HCT116 (cell line): ENCODE results near the gene EML4. TPM values are rescaled to one million over a fixed set of nuclear protein-coding genes. Genes with fewer than 3 reads are reported as not detected.

Experiments
- ATAC-seq: fragments of 200-7000 bp; cut with Tn5 transposase; 2 replicates; pipeline ENCODE4 v1.9.1; 2020; ENCODE audit warnings: mild to moderate bottlenecking, moderate library complexity
- BruUV-seq: library from RNA; stranded (reverse); fragments of 400-500 nt; replicated peaks from 2 replicates; lab custom pipeline; 2021; lab: Mats Ljungman, UMichigan
- CTCF ChIA-PET: fragments of 300-600 bp; sonication (Branson Sonifier 250); formaldehyde crosslinking; loops from one replicate; lab custom pipeline; 2021; ENCODE audit warnings: antibody characterized with exemption; lab: Charles Lee
- POLR2A ChIA-PET: fragments of 300-600, 350-600 bp; sonication (Branson Sonifier 250); formaldehyde crosslinking; loops from one replicate; lab custom pipeline; 2021; ENCODE audit warnings: antibody characterized with exemption; lab: Charles Lee
- RAD21 ChIA-PET, 2 experiments: fragments of 300-600 bp; sonication (Branson Sonifier 250); formaldehyde crosslinking; loops; one replicate each; lab custom pipeline; 2023; ENCODE audit warnings: low total read pairs in 2 of 2; ENCODE audit not compliant: uncharacterized antibody in 2 of 2, unreplicated experiment in 2 of 2, low non-redundant PET in 1 of 2; lab: Charles Lee
- DNase-seq: peaks from one replicate; pipeline ENCODE4 v3.0.0-alpha.2; 2010; ENCODE audit warnings: low read depth, low spot score
- H2AFZ ChIP-seq: fragments of 200-600 bp; shearing (Covaris generic), sonication (generic); 2 replicates; pipeline ENCODE4 v1.6.1; 2017; ENCODE audit warnings: low read depth, mixed run types, mixed read lengths, antibody characterized with exemption, low read length; ENCODE audit not compliant: poor library complexity, severe bottlenecking
- H3K27ac ChIP-seq: 2 replicates; pipeline ENCODE4 v1.5.1; 2012; ENCODE audit warnings: low read depth, low read length
- H3K27me3 ChIP-seq: fragments of 200-600 bp; sonication (generic); 2 replicates; pipeline ENCODE4 v1.6.1; 2016; ENCODE audit warnings: mixed run types, low read length, mixed read lengths; ENCODE audit not compliant: insufficient read depth
- H3K36me3 ChIP-seq, 2 experiments: fragments of 200-500 bp in 1 of 2; fragments of 200-600 bp in 1 of 2; sonication (Bioruptor generic) in 1 of 2; sonication (generic) in 1 of 2; 2 replicates each; pipeline versions ENCODE4 v1.5.1 to v1.6.1; 2014 to 2016; ENCODE audit warnings: low read length in 2 of 2, inconsistent platforms in 1 of 2, mixed read lengths in 1 of 2, mixed run types in 1 of 2; ENCODE audit not compliant: insufficient read depth in 2 of 2, control insufficient read depth in 1 of 2
- H3K4me1 ChIP-seq, 2 experiments: fragments of 200-600 bp in 1 of 2; sonication (generic) in 1 of 2; 2 replicates each; pipeline versions ENCODE4 v1.5.1 to v1.6.1; 2012 to 2017; ENCODE audit warnings: low read length in 2 of 2, inconsistent platforms in 1 of 2, mild to moderate bottlenecking in 1 of 2, mixed read lengths in 1 of 2, mixed run types in 1 of 2, moderate library complexity in 1 of 2; ENCODE audit not compliant: insufficient read depth in 2 of 2, control insufficient read depth in 1 of 2
- H3K4me2 ChIP-seq: fragments of 200-600 bp; sonication (generic); 2 replicates; pipeline ENCODE4 v1.6.1; 2017; ENCODE audit warnings: mixed run types, low read length, mixed read lengths
- H3K4me3 ChIP-seq, 2 experiments: fragments of 200-600 bp in 1 of 2; sonication (generic) in 1 of 2; replicated peaks in 1 of 2; 2 replicates each; pipeline ENCODE4 v1.5.1; 2011 to 2016; ENCODE audit warnings: low read length in 2 of 2, control low read depth in 1 of 2, low read depth in 1 of 2, mild to moderate bottlenecking in 1 of 2, mixed read lengths in 1 of 2, mixed run types in 1 of 2
- H3K79me2 ChIP-seq: fragments of 200-600 bp; sonication (generic); 2 replicates; pipeline ENCODE4 v1.6.1; 2017; ENCODE audit warnings: mild to moderate bottlenecking, mixed run types, low read length, moderate library complexity, mixed read lengths; ENCODE audit not compliant: insufficient read depth
- H3K9ac ChIP-seq: fragments of 200-600 bp; sonication (generic); 2 replicates; pipeline ENCODE4 v1.6.1; 2016; ENCODE audit warnings: low read length, mixed read lengths
- H3K9me2 ChIP-seq: fragments of 200-600 bp; sonication (generic), shearing (Covaris generic); 2 replicates; pipeline ENCODE4 v1.6.1; 2017; ENCODE audit warnings: mixed run types, mild to moderate bottlenecking, moderate library complexity; ENCODE audit not compliant: insufficient read depth
- H3K9me3 ChIP-seq, 2 experiments: fragments of 200-500 bp in 1 of 2; fragments of 200-600 bp in 1 of 2; sonication (Bioruptor generic) in 1 of 2; sonication (generic) in 1 of 2; 2 replicates each; pipeline ENCODE4 v1.6.1; 2014 to 2017; ENCODE audit warnings: low read length in 2 of 2, mixed read lengths in 2 of 2, inconsistent platforms in 1 of 2, low read depth in 1 of 2, mild to moderate bottlenecking in 1 of 2, mixed run types in 1 of 2, moderate library complexity in 1 of 2; ENCODE audit not compliant: control insufficient read depth in 1 of 2, insufficient read depth in 1 of 2
- H4K20me1 ChIP-seq: fragments of 200-600 bp; sonication (generic), shearing (Covaris generic); 2 replicates; pipeline ENCODE4 v1.6.1; 2017; ENCODE audit warnings: mixed run types, mild to moderate bottlenecking, moderate library complexity; ENCODE audit not compliant: insufficient read depth
- CBX3 ChIP-seq: IDR thresholded peaks from 2 replicates; pipeline ENCODE4 v1.6.1; 2012; ENCODE audit warnings: low read depth
- CEBPB ChIP-seq: IDR thresholded peaks from 2 replicates; pipeline ENCODE4 v1.6.1; 2012; ENCODE audit warnings: low read depth
- CTCF ChIP-seq, 3 experiments: fragments of 200-600 bp in 1 of 3; sonication (generic) in 1 of 3; IDR thresholded peaks in 2 of 3; conservative IDR thresholded peaks in 1 of 3; 2 replicates each; pipeline ENCODE4 v1.5.1; 2012 to 2017; ENCODE audit warnings: low read depth in 2 of 3, low read length in 2 of 3, antibody characterized with exemption in 1 of 3, borderline replicate concordance in 1 of 3, control low read depth in 1 of 3, mild to moderate bottlenecking in 1 of 3, mixed read lengths in 1 of 3, mixed run types in 1 of 3, moderate library complexity in 1 of 3; ENCODE audit not compliant: insufficient read depth in 1 of 3
- EGR1 ChIP-seq: IDR thresholded peaks from 2 replicates; pipeline ENCODE4 v1.6.1; 2012; ENCODE audit warnings: low read depth
- FOSL1 ChIP-seq: IDR thresholded peaks from 2 replicates; pipeline ENCODE4 v1.6.1; 2012; ENCODE audit warnings: low read depth
- JUND ChIP-seq: IDR thresholded peaks from 2 replicates; pipeline ENCODE4 v1.6.1; 2012
- POLR2A ChIP-seq: IDR thresholded peaks from 2 replicates; pipeline ENCODE4 v1.7.0; 2011; ENCODE audit warnings: borderline replicate concordance; ENCODE audit not compliant: insufficient read depth, insufficient read length; ENCODE audit errors: extremely low read depth
- POLR2AphosphoS5 ChIP-seq: IDR thresholded peaks from 2 replicates; pipeline ENCODE4 v1.6.1; 2011; ENCODE audit warnings: mild to moderate bottlenecking, low read depth, low read length, moderate library complexity
- RAD21 ChIP-seq: IDR thresholded peaks from 2 replicates; pipeline ENCODE4 v1.6.1; 2012; ENCODE audit warnings: low read depth, mild to moderate bottlenecking
- REST ChIP-seq: IDR thresholded peaks from 2 replicates; pipeline ENCODE4 v1.6.1; 2012; ENCODE audit warnings: low read depth
- SRF ChIP-seq: IDR thresholded peaks from 2 replicates; pipeline ENCODE4 v1.6.1; 2012; ENCODE audit warnings: low read depth
- YY1 ChIP-seq: IDR thresholded peaks from 2 replicates; pipeline ENCODE4 v1.6.1; 2011; ENCODE audit warnings: low read length, low read depth, moderate library complexity, mild to moderate bottlenecking; ENCODE audit not compliant: insufficient replicate concordance; ENCODE audit errors: extremely low read depth
- ZFX ChIP-seq: fragments of 450-650 bp; IDR thresholded peaks from 2 replicates; pipeline ENCODE4 v1.6.1; 2017
- ZNF274 ChIP-seq: fragments of 200-500 bp; sonication (Bioruptor generic); IDR thresholded peaks from 2 replicates; pipeline ENCODE4 v1.6.1; 2014; ENCODE audit warnings: mild to moderate bottlenecking, low read depth, low read length, inconsistent platforms
- intact Hi-C: fragments of 100-400 bp; cut with micrococcal nuclease; formaldehyde crosslinking; loops from 2 replicates; pipeline ENCODE4 v1.10.0; 2022
- total RNA-seq: library from RNA; stranded (reverse); gene quantifications from one replicate; pipeline ENCODE4 v1.2.1, GENCODE V29; 2021; ENCODE audit not compliant: unreplicated experiment
- TF ChIP-seq, protein P1 (sequence below): IDR thresholded peaks from 2 replicates; pipeline ENCODE4 v1.6.1; 2012
- TF ChIP-seq, protein P2 (sequence below): IDR thresholded peaks from 2 replicates; pipeline ENCODE4 v1.6.1; 2011; ENCODE audit warnings: mild to moderate bottlenecking, low read length, moderate library complexity; ENCODE audit not compliant: insufficient replicate concordance; ENCODE audit errors: extremely low read depth

Gene EML4
- total RNA-seq, 1 experiment from 2014 or later, result 53.5 TPM

- no peak overlapping the region for H3K27ac ChIP-seq
- RAD21 ChIA-PET, result no interaction called here
Observed at GRCh38 chr2:42372474-42373200, 203.5 kb downstream of the EML4 start.

More at GRCh38 chr2:42372474-42373200, 203.5 kb downstream of the EML4 start:
- no peaks in the 10 kb centered on the region for H3K9me3 ChIP-seq
- ChIA-PET POLR2A (no interaction called here), CTCF (no interaction called here)
- ATAC-seq (no peak), DNase-seq (no peak)
- no peak overlapping the region for H3K4me2 ChIP-seq
- no peaks in the 10 kb centered on the region for H3K27me3 ChIP-seq
- H3K79me2 ChIP-seq, result no peaks in the 10 kb centered on the region
- intact Hi-C loops, result no loop called here
- no peaks in the 10 kb centered on the region for H3K36me3 ChIP-seq
- BruUV-seq, result no TSS peak
- no peak overlapping the region for H3K4me3 ChIP-seq
- TF ChIP-seq CTCF (IDR thresholded peaks at IDR 0.05 in 2 of 3, conservative IDR thresholded peaks at IDR 0.05 in 1 of 3; ENCODE audit: borderline replicate concordance in 1 of 3, insufficient read depth in 1 of 3, low read depth in 2 of 3, low read length in 2 of 3) (no peak), ZFX (no peak), YY1 (no peak), SRF (no peak), EGR1 (no peak), POLR2A (no peak), CEBPB (no peak), ZNF274 (no peak), RAD21 (no peak), POLR2AphosphoS5 (no peak), FOSL1 (no peak), REST (no peak), CBX3 (no peak), JUND (no peak)
- TF ChIP-seq, protein P1, sequence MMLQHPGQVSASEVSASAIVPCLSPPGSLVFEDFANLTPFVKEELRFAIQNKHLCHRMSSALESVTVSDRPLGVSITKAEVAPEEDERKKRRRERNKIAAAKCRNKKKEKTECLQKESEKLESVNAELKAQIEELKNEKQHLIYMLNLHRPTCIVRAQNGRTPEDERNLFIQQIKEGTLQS, result no peak
- TF ChIP-seq, protein P2, sequence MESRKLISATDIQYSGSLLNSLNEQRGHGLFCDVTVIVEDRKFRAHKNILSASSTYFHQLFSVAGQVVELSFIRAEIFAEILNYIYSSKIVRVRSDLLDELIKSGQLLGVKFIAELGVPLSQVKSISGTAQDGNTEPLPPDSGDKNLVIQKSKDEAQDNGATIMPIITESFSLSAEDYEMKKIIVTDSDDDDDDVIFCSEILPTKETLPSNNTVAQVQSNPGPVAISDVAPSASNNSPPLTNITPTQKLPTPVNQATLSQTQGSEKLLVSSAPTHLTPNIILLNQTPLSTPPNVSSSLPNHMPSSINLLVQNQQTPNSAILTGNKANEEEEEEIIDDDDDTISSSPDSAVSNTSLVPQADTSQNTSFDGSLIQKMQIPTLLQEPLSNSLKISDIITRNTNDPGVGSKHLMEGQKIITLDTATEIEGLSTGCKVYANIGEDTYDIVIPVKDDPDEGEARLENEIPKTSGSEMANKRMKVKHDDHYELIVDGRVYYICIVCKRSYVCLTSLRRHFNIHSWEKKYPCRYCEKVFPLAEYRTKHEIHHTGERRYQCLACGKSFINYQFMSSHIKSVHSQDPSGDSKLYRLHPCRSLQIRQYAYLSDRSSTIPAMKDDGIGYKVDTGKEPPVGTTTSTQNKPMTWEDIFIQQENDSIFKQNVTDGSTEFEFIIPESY, result no peak
- TF ChIP-seq, all 23 proteins: peak for 0
- Histone ChIP-seq H3K9me2 (no peaks in the 10 kb centered on the region), H2AFZ (no peak overlapping the region), H3K4me1 (no peaks in the 10 kb centered on the region), H3K9ac (no peak overlapping the region), H4K20me1 (no peaks in the 10 kb centered on the region)
